Measurements from ENCODE around the gene CCDC93.

The CCDC93 gene

GRCh38 chr2:117985092-117985491 is 28.8 kb downstream of the CCDC93 start:
- no peak for DNase-seq

GRCh38 chr2:117984208-117984607 is 29.7 kb downstream of the CCDC93 start:
- no peak for DNase-seq

- DNase-seq, result no peak
These were observed 30.8 kb downstream of the CCDC93 start for GRCh38 chr2:117983040-117983439.

DNA sequence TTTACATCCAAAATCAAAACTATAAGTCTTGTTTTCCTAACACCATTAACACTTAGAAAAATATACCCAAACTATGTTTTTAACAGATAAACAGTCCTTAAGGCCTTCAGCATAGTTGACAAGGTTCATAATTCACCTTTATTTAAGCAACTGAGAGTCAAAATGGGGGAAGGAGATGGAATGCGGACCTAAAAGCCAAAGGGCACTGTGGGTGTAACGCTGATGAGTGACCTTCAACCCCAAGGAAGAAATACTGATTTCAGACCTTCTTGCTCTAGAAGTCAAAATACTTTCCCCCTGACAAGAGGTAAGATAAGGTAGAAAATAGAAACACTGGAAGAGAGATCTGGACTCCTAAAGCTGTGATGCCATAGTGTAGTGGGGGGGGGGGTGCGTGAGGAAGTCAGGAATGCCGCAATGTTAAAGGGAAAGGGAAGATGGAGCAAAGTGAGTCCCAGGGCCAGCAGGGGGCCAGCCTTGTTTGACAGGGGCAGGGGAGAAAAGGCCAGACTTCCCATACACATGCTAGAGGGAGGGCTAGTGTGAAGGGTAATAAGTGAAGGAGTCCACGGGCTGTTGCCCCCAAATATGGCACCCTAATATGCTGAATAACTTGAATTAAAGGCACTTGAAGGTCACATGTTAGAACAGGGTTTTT is 31.4 kb downstream of the CCDC93 start:
- DNase-seq, result no peak

- no peak for DNase-seq
These were observed 32.1 kb downstream of the CCDC93 start for GRCh38 chr2:117981810-117982209.

- DNase-seq, result no peak
These were observed 32.8 kb downstream of the CCDC93 start for GRCh38 chr2:117980783-117981676.

GRCh38 chr2:117979911-117980701 is 33.8 kb downstream of the CCDC93 start:
- DNase-seq, result no peak

DNA sequence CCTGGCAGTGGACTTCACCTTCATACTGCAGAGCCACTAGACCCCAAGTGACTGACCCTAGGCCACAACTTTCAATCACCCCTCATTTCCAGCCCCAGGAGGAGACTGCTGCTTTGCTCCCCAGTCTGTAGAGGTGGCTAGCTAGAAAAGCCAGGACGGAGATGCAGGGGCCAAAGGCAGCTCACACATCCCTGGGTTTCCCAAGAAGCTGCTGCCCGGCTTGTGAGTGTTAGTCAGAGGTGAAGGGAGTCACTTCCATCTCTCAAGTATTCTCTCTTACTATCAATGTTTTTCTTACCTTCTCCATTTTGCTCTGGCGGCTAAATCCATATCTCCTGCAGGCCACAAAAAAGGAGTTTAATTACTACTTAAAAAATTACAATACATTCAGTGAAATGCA is 36.2 kb downstream of the CCDC93 start:
- no peak for DNase-seq

- no peak for DNase-seq
These were observed 37.3 kb downstream of the CCDC93 start for GRCh38 chr2:117976581-117976980.

DNA sequence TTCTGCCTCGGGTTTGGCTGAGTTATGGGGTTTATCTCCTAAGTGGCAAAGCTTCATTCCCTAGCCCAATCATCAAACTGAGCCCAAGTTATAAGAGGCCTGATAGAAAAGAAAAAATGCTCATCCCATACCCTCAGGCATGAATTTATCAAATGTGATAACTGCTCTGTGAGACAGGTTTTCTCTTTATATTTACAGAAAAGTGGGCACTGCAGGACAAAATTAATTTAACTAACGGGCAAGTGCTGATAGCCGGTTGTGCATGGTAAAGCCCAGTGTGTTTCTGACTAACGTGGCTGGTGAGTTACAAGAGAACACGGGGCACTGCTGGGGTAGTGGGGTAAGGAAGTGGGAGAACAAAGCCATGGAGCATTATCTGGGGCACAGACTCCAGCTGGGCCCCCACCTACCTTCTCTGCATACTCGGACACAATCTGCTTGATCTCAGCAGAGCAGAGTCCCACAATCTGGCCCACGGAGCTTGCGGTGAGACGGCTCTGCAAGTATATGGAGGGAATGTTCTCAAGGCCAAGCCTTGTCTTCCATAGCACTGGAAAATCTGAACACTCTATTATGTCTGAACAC is 40.3 kb downstream of the CCDC93 start:
- DNase-seq, result no peak

GRCh38 chr2:117972476-117973123 is 41.3 kb downstream of the CCDC93 start:
- DNase-seq, result no peak

- no peak for DNase-seq
These were observed 45.1 kb downstream of the CCDC93 start for GRCh38 chr2:117968722-117969121.

DNA sequence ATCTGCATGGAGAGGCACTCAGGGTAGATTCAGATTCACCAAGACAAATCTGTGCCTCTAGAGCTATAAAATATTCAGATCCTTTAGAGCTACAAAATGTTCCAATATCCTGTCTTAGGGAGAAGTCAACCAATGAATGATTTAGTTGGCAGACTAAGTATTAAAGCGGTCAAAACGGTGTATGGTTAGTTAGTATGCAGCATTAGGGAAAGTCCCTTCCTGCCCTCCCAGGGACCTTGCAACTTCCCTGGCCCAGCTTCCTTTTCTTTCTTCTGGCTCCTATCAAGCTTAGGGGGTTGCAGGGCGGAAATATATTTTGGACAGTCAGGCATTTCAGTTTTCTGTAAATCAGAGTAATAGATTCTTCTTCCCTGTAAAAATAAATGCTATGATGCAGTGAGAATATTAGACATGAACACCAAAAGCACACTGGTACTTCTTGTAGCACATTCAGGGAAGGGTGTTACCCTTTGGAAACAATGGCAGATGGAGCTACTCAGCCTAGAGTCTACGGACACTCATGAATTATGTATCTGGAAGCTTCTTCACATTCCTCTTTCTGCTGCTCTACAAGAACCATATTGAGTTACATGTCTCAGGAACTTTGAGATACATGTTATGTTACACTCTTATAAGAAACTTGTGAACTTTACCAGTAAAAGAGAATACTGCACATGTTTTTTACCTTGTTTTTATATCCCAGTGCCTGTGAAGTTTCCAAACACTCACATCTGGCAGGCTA is 45.7 kb downstream of the CCDC93 start:
- DNase-seq, result no peak

GRCh38 chr2:117963446-117963845 is 50.4 kb downstream of the CCDC93 start:
- DNase-seq, result no peak

- no peak for DNase-seq
These were observed 52.7 kb downstream of the CCDC93 start for GRCh38 chr2:117961201-117961600.

DNA sequence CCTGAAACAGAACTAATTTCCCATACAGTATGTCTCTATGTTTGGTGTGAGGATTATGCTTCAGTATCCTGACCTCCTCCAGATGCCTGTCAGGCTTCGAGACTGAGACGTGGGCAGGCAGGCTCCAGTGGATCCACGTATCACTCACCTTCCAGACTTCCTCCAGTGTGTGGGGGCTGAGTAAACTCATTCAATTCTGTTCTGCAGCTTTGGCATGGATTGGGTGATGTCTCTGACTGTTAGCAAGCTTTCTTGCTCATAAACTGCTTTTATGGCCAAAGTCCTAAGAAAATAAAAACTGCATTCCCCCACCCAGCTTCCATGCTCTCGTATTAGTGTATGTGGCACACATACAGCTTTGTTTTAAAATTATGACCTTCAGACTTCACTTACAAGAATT is 53.6 kb downstream of the CCDC93 start:
- no peak for DNase-seq

DNA sequence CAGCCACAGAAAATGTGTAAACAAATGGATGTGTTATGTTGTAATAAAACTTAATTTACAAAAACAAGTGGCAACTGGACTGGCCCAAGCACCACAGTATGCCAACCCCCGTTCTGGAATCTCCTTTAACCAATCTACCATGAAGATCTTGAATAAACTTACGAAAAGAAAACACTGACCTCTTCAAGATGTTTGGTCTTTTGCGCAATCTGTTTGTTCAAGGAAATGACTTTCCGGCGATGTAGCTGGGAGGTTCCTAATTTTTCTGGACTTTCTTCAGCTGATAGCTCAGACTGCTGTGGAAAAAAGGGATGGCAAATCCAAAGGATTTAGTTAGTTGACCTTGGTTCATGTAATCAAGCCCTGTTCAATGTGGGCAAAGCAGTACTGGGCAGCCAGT is 55.7 kb downstream of the CCDC93 start:
- DNase-seq, result no peak

GRCh38 chr2:117957616-117958015 is 56.3 kb downstream of the CCDC93 start:
- DNase-seq, result no peak

DNA sequence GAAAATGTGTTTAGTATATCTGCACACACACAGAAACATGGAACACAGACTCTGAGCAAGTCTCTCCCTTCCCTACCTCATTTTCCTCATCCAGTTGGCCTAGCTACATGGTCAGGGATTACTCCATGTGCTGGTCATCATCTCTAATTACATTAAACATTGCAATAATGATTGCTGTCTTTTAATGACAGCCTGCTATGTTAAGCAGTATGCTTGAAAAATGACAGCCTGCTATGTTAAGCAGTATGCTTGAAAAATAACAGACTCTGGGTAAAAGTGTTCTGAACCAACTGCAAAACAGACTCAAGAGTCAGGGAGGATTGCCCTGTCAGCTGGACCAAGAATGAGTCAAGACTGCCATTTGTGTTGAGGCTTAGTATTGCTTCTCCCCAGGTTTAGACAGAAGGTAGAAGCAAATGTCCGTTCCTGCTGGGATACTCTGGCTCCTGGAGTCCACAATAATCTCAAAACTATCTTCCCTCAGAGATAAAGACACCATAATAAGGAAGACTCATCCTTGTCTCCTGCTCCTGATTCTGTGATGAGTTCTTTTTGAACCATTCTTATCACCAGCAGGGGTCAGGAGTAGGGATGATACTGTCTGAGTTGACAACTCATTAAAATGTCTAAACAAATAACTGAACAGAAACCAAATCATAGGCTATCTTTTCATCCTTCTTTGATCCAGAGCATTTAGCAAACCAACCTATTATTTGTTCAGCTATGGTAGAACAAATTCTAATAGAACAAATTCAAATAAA is 57.7 kb downstream of the CCDC93 start:
- no peak for DNase-seq

- DNase-seq, result no peak
These were observed 60.6 kb downstream of the CCDC93 start for GRCh38 chr2:117953231-117953630.

- DNase-seq, result no peak
These were observed 61.2 kb downstream of the CCDC93 start for GRCh38 chr2:117952701-117953100.
